ENCODE measurements around the gene CPEB3.
"Not testable (repeated sequence)": the region's sequence is repeated elsewhere in the genome, so short reads cannot be mapped to it uniquely, and the experiment has no call there.

The CPEB3 gene

DNA sequence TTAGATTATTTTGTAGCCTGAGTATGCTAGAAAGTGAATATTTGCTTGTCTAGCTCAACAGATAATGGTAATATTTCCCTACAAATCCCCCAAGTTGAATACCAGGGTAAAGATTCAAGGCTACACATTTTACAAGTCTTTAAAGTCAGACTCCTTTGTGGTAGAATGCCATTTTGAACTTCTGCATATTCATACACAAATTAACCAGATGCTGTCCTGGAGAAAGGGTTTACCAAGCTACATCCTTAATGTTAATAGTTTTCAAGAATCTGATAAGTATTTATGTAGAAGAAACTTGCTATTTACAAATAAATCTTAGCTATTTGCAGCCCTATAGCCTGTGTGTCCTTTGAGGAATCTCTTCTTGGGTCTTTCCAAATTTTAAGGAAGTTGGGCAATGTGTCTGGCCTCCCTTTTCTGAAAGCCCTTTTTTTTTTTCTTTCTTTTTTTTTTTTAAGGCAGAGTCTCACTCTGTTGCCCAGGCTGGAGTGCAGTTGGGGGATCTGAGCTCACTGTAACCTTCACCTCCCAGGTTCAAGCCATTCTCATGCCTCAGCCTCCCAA, 82.6 kb downstream of the CPEB3 start:
- DNase-seq = no peak

DNA sequence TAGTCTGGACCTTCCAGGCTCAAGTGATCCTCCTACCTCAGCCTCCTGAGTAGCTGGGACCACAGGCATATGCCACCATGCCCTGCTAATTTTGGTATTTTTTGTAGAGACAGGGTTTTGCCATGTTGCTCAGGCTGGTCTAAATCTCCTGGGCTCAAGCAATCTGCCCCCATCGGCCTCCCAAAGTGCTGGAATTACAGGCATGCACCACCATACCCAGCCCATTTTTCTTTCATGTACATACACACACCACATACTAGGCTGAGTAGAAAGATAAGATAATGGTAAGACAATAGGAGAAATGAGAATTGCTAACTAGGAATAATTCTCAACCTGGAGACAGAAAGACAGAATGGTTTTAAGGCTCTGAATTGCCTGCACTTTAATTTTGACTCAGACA, 83.8 kb downstream of the CPEB3 start:
- DNase-seq = no peak

DNA sequence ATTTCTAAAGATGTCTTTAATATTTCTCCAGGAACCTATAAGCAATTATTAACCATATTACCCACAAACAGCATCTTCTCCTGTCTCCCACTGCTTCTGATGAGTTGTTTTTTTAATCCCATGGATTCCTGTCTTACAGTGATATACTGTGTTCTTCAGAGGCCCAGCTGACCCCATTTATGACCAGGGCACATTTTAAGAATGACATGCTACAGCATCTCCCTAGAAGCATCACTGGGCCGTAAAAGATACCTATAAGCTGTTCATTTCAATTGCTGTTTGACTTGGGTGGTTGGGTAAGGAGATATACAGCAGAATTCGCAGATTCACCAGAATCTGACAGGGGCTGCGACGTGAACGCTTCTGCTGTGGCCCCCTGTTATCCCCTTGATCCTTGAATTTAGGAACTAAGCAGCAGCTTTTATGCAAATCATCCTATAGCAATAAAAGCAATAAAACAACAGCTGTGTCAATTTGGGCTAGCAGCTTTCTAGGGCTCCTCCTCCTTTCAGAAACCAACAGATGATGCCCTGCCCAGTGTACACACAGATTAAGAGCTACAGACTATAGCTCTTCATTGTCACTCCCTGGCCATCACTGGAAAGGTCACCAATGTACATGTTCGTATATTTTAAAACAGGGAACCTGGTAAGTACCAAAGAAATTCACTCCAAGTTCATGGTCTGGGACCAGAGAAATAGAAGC, 86.8 kb downstream of the CPEB3 start:
- DNase-seq = no peak

DNA sequence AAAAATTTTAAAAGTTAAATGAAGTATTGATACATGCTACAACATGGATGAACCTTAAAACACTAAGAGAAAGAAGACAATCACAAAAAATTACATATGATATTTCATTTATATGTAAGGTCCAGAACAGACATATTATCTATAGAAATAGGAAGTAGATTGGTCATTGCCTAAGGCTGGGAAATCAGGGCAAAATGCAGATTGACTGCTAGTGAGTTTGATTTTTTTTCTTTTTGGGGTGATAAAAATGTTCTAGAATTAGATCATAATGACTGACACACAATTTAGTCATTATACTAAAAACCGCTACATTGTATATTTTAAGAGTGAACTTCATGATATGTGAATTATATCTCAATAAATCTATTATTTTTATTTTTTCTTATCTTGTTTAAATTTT, 88.3 kb downstream of the CPEB3 start:
- no peak for DNase-seq

DNA sequence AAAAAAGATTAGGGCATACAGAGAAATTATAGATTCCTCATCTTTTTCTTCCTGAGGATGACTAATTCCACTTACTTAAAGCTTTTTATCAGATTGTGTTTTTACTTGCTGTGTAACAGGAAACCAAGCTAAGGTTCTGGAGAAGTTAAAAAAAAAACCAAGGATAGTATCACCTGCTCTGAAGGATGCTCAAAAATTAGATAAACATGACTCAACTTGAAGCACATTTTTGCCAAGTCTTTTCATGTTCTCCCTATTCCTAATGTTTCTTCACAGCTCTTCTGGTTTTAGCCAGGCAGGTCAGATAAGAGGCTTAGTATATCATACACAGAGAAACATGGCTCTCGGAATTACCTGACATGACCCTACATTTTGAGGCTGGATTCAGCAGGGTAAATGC, 90.3 kb downstream of the CPEB3 start:
- DNase-seq = no peak

DNA sequence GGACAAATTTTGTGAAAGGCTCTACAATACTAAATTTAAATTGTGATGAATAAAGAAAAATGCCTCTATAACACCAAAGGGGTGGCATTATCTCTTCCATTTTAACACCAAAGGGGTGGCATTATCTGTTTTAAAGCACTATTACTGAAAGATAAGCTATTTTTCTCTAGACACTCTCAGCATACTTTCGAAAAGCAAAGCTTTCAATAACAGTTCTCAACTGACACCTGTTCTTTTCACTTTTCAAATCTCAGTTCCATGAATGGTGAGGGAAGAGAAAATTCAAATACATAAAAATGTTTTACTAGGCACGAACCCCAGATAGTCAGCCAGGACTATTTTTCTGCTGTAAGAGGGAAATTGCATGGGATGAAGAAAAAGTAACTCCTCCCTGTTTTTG, 103.8 kb downstream of the CPEB3 start:
- no peak for DNase-seq

DNA sequence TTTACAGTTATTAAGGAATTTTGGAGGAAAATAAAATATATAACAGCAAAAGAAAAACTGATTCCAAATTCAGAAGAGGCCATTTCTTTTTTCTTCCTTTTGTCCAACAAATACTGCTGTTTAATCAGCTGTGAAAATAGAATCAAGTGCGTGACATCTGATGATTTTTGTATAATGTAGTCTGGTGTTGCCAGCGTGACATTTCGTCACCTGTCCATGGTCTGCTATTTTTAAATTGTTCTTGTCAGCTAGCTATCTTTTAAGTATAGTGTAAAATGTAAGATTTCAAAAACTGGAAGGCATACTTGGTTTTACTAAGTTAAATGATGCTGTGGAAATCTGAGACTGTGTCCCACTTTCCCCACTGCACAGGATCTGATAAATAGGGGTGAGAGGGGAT, 105.9 kb downstream of the CPEB3 start:
- no peak for DNase-seq

DNA sequence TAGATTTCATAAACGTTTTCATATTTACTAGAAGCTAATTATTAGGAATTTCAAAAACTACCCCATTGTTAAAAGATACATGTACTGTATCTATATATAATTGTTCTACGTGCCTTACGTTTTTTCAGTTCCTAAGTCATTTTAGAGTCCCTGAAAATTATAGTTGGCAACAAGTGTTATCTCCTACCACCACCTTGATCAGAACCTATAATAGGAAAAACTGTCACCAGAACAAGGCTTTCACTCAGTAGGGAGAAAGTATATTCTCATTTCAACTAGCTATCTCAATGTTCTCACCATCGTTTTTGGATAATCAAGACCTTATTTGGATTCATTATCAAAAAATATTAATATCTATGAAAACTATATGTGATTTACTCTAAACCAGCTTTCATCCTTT, 107.7 kb downstream of the CPEB3 start:
- no peak for DNase-seq

DNA sequence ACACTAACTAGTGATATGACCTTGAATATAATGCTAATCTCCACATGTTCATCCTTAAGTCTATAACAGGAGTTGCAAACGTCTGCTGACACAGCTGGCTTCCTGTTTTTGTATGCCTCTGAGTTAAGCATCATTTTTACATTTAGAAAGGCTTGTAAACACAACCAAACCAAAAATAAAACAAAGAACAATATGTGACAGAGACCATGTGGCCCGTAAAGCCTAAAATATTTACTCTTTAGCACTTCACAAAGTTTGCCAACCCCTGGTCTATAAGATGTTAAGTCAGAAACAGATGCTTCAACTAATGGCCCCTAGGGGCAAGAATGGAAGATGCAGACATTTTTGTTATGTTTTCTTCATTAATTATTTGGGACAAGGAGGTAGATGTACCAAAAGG, 109.3 kb downstream of the CPEB3 start:
- DNase-seq = no peak

DNA sequence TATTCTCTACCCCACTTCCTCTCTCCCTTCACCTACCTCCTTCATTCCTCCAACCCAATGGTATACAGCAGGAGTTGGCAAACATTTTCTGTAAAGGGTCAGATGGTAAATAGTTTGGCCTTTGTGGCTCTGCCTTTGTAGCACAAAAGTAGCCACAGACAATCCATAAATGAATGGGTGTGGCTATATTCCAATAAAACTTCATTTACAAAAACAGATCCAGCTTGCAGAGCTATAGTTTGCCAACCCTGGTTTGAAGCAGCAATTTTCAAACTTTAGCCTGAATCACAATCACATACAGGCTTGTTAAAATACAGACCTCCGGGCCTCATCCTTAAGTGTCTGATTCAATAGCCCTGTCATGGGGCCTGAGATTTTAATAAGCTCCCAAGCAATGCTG, 110.5 kb downstream of the CPEB3 start:
- no peak for DNase-seq

DNA sequence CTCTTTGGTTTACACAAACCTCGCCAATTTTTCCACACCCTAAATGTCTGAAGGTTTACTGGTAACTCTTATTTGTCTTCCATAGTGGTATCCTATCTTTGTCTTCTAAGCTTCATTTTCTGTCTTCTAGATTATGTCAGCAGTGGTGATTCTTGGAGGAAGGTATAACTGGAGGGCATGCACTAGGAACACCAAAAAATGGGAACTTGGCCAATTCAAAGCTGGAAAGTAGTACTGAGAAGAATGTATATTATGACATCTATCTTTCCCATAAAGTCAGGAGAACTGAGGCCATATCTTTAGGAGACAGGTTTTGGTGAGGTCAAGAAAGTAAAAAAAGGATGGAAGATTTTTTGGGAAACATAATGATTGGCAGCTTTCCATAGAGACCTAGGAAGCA, 113.3 kb downstream of the CPEB3 start:
- DNase-seq = no peak

DNA sequence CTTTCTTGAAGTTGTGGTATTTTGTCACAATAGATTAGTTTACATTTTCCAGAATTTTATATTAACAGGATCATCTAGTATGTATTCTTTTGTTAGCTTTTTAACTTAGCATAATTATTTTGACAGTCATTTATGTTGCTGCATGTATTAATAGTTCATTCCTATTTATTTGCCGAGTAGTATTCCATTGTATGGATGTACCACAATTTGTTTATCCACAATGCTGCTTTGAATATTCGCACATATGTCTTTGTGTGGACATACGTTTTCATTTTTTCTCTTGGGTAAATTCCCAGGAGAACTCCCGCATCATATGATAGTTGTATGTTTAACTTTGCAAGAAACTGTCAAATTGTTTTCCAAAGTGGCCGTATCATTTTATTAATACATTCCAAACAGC, 115.7 kb downstream of the CPEB3 start:
- DNase-seq = no peak

DNA sequence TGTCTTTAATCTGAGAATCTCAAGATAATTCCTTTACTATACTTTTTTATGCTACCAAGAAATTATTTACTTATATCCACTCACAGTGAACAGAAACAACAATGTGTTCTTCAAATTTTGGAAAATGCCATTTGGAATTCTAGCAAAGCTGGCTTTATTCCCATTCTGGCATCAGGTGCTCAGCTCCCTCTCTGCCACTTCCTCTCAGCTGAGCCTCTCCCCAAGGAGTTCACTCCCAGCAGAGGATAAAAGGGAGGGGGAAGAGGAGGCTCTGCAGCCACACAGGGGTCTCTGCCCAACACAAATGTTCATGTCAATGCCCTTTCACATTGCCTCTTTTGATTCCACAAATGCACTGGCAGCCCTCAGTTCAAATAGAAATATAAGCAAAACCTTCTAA, 116.9 kb downstream of the CPEB3 start:
- no peak for DNase-seq

DNA sequence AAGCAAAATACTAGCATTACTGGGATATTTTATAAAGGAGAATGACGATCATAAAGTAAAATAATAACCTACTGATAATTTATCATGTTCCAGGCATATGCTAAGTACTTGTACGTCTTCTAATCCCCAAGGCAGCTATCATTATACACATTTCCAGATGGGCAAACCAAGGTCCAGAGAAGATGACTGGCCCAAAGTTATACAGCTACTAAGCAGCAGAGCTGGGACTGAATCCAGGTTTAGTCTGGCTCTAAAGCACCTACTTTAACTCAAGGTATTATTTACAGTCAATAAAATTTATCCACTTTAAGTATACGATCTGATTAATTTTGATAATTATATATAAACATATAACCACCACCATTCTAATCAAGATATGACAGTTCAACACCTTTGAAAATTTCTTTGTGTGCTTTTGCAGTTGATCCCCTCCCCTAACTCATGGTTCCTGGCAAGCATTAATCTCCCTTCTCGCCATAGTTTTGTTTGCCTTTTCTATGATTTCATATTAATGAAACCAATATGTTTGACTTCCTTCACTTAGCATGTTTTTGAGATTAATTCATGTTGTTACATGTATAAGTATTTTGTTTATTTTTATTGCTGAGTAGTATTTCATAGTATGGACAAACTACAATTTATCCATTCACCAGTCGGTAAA, 126.7 kb downstream of the CPEB3 start:
- no peak for DNase-seq

DNA sequence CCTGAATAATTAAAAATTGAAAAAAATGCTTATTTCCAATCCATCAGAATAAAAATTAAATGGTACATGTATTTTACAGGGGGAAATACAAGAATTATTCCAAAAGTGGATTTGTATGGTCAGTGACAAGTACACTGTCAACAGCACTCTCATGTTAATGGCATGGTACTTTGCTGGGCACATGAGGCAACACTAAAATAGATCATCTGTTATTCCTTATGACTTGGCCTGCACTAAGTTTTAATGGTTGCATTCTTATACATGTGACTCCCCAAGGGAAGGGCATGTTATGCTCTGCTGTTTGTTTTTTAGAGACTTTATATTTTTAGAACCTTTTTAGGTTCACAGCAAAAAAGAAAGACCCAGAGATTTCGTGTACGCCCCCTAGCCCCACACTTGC, 128.3 kb downstream of the CPEB3 start:
- no peak for DNase-seq

DNA sequence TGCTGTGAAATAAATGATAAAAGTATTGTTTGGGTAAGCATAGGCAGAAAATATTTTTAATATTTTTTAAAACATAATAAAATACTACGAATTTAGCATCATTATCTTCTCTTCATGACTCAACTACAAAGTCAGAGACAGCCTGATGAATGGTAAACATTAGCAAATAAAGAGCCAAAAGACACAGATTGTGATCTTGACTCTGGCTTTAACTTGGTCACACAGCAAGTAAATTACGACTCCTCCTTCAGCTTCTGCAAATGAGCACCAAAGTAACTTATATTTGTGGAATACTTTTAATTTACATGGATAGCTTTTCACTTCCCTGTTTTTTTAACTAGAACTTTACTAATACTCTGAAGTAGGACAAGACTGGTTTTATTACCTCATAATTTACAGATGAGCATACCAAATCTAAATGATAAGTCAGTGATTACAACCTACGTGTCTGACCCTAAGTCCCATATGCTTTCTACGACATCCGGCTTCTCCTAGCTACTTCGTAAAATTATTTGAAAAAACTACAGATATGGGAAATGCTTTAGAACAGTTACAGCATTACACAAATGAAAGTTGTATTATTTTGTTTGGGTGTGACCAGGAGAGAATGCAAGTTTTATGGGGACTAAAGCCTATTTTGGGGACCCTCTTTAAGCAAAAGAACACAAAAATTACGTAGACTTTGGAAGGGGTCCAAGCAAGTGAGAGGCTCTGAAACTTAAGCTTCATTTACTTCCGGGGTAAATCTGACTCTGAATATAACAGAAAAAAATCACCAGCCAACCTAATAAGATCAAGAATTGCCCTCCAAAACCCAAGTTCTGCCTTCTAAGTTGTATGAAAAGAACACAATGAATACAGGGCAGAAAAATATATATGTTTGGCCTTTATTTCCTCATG, 133.8 kb downstream of the CPEB3 start:
- no peak for DNase-seq

DNA sequence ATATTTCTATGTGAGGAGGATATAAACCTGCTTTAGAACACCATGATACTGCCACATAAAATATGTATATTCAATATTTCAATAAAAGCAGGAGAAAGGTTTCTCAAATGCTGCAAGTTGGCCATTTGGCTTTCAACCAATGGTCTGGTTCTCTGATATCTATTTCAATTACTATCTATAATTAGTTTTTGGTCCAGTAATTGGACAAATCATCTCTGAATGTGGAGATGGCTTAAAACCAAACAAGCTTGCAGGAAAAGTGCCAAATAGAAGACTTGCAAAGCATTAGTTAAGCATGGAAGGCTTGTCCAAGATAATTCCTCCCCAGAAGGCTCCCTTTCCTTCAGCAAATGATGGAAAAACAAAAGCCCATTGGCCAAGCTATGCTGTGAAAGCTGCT, 140.1 kb downstream of the CPEB3 start:
- no peak for DNase-seq

DNA sequence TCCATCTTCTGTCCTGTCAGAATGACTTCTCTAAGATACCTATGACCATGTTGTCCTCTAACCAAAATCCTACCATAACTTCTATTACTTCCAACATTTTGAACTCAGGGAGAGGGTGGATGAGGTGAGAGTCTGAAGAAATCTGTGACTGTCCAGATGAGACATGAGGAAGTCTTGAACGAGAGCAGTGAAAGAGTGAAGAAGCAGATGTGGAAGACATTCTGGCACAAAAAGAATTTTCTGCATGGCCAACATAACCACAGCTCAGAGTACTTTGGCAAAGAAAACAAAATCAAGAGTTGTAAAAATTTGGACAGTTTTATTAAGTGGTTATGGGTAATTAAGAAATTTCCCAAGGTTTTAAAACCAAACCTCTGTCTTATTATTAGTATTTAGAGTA, 141.6 kb downstream of the CPEB3 start:
- no peak for DNase-seq

DNA sequence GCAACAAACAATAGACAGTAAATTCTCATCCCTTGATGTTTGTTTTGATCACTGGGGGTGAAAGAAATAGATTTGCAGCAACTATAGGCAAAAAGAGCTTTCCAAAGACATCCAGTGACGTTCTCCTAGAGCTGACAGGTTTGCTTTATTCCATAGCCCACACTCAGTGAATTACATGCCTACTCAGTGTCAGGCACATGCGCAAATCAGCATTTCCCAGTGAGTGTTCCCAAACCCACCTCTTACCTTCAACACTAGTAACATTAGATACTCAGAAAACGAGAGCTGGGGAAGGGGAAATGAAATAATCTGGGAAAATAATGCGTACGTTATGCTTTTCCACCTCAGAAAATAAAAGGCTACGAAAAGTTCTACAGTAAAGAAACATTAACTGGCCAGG, 144.1 kb downstream of the CPEB3 start:
- no peak for DNase-seq

DNA sequence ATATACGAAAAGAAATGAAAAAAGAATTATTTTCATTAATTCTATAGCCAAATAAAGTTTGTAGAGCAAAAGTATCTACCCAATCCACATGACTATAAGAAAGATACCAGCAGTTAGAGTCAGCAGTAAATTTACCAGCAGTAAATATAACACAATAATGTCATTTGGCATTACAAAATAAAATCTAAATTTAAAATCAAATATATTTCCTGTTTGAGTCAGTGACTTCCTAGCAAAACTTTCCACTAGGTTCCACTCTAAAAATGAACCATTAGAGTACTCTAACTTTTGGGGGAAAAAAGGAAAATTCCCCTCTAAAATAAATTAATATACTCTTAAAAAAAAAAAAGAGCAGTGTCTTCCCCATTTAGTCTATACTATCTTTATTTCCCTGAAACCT, 144.8 kb downstream of the CPEB3 start:
- DNase-seq = no peak

DNA sequence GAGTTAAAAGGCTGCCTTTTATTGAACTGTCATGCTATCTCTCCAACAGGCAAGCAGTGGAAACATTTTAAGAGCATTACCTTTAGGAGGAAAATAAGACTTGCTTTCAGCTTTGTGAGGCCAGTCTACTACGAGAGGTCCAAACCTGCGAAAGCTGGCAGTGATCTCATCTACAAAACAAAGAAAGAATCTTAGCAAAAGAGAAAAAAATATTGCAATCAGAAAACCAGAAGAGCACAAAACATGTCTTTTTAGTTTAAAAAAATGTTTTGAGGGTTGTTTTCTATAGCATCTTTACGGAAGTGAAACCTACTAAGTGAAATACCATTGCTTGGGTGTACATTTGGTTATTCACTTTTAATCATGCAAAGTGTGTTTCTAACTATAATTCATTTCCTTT, 147.9 kb downstream of the CPEB3 start:
- DNase-seq = no peak

DNA sequence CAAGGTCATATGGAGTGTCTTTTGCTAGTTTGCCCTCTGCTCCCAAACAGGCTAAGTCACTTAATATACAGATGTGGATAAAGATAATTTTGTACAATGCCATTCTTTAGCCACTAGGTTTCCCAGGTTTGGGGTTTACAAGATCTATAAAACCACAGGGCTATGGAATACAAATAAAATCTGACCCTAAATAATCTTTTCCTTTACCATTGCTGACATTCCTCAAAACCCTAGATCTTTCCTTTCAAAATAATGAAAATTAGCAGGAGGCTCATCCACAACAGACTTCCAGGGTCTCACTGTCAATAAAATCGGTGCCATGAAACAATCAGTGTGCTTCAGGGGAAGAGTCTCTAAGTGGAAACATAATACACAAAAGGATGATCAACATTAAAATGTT, 148.4 kb downstream of the CPEB3 start:
- DNase-seq = no peak

DNA sequence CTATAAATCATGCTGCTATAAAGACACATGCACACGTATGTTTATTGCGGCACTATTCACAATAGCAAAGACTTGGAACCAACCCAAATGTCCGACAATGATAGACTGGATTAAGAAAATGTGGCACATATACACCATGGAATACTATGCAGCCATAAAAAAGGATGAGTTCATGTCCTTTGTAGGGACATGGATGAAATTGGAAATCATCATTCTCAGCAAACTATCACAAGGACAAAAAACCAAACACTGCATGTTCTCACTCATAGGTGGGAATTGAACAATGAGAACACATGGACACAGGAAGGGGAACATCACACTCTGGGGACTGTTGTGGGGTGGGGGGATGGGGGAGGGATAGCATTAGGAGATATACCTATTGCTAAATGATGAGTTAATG, 149.7 kb downstream of the CPEB3 start:
- DNase-seq = not testable (repeated sequence)

DNA sequence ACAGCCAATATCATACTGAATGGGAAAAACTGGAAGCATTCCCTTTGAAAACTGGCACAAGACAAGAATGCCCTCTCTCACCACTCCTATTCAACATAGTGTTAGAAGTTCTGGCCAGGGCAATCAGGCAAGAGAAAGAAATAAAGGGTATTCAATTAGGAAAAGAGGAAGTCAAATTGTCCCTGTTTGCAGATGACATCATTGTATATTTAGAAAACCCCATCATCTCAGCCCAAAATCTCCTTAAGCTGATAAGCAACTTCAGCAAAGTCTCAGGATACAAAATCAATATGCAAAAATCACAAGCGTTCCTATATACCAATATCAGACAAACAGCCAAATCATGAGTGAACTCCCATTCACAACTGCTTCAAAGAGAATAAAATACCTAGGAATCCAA, 156.8 kb downstream of the CPEB3 start:
- DNase-seq = not testable (repeated sequence)

All from NCI-H1048 (cell line).